Activated CD4-positive, alpha-beta T cell treated with anti-CD3 and anti-CD28 coated beads for 24 hours (primary cell): ENCODE data around the gene ZPLD1.

ENCODE experiments used
- DNase-seq, 2 donors: peaks; one replicate each; pipeline ENCODE4 v3.0.0-alpha.2; 2020; ENCODE audit warnings: low read depth in 2 of 2

The ZPLD1 gene

GRCh38 chr3:102434715-102435114 lies at the start of gene ZPLD1:
Gene ZPLD1, plus strand, starts transcription at chr3:102435015. Its CDS starts 3,473 bp downstream, at chr3:102438488.
- DNase-seq, result no peak

- no peak for DNase-seq
Measured at GRCh38 chr3:102390171-102390864, 44.5 kb upstream of the ZPLD1 start.

- DNase-seq, result no peak
Measured at GRCh38 chr3:102390916-102391315, 43.9 kb upstream of the ZPLD1 start.

- DNase-seq, result no peak
Measured at GRCh38 chr3:102391491-102391890, 43.3 kb upstream of the ZPLD1 start.

- DNase-seq, result no peak
Measured at GRCh38 chr3:102394517-102394916, 40.3 kb upstream of the ZPLD1 start.

- no peak for DNase-seq
Measured at GRCh38 chr3:102398176-102398575, 36.6 kb upstream of the ZPLD1 start.

- no peak for DNase-seq
Measured at GRCh38 chr3:102398666-102399065, 36.1 kb upstream of the ZPLD1 start.

- no peak for DNase-seq
Measured at GRCh38 chr3:102400142-102400541, 34.7 kb upstream of the ZPLD1 start.

- no peak for DNase-seq
Measured at GRCh38 chr3:102400766-102401165, 34.0 kb upstream of the ZPLD1 start.

- no peak for DNase-seq
Measured at GRCh38 chr3:102410616-102411015, 24.2 kb upstream of the ZPLD1 start.

GRCh38 chr3:102415553-102415952 lies 19.3 kb upstream of the ZPLD1 start:
- no peak for DNase-seq

GRCh38 chr3:102419786-102420185 lies 15.0 kb upstream of the ZPLD1 start:
- no peak for DNase-seq

GRCh38 chr3:102441832-102442231 lies 7.0 kb downstream of the ZPLD1 start:
- DNase-seq, result no peak

GRCh38 chr3:102443021-102443420 lies 8.2 kb downstream of the ZPLD1 start:
- DNase-seq, result no peak

- no peak for DNase-seq
Measured at GRCh38 chr3:102444101-102444500, 9.3 kb downstream of the ZPLD1 start.

GRCh38 chr3:102447272-102447671 lies 12.5 kb downstream of the ZPLD1 start:
- no peak for DNase-seq

GRCh38 chr3:102449341-102449740 lies 14.5 kb downstream of the ZPLD1 start:
- no peak for DNase-seq

GRCh38 chr3:102449930-102450329 lies 15.1 kb downstream of the ZPLD1 start:
- no peak for DNase-seq

GRCh38 chr3:102450976-102451375 lies 16.2 kb downstream of the ZPLD1 start:
- DNase-seq, result no peak

- no peak for DNase-seq
Measured at GRCh38 chr3:102451543-102451942, 16.7 kb downstream of the ZPLD1 start.

- DNase-seq, result no peak
Measured at GRCh38 chr3:102454181-102454580, 19.4 kb downstream of the ZPLD1 start.

- no peak for DNase-seq
Measured at GRCh38 chr3:102457644-102458043, 22.8 kb downstream of the ZPLD1 start.

GRCh38 chr3:102460579-102460978 lies 25.8 kb downstream of the ZPLD1 start:
- DNase-seq, result no peak

GRCh38 chr3:102464261-102464660 lies 29.4 kb downstream of the ZPLD1 start:
- no peak for DNase-seq
